ENCODE results near the gene LACC1.

LACC1 gene

GRCh38 chr13:43880926-43881325, 1.2 kb downstream of the LACC1 start:
- Histone ChIP-seq H3K27ac (no peak overlapping the region), H3K4me1 (peaks cover 22% of the 10 kb centered on the region), H3K36me3 (peaks cover 5% of the 10 kb centered on the region; the same call in 1 of the 2 replicates), H3K27me3 (no peaks in the 10 kb centered on the region), H3K4me3 (no peak overlapping the region), H3K4me2 (no peak overlapping the region; the same call in 1 of the 2 replicates), H3K9me3 (no peaks in the 10 kb centered on the region), H4K20me1 (no peaks in the 10 kb centered on the region), H3K9ac (no peak overlapping the region)
- no peak for TF ChIP-seq Cebpa-rat (IDR thresholded peaks at IDR 0.05)

GRCh38 chr13:43881580-43881979, 1.9 kb downstream of the LACC1 start:
- Histone ChIP-seq H3K4me1 (peaks cover 22% of the 10 kb centered on the region), H3K9me3 (no peaks in the 10 kb centered on the region), H3K4me2 (no peak overlapping the region), H3K27me3 (no peaks in the 10 kb centered on the region), H3K9ac (no peak overlapping the region), H3K4me3 (no peak overlapping the region), H3K36me3 (peaks cover 5% of the 10 kb centered on the region; the same call in 1 of the 2 replicates), H4K20me1 (no peaks in the 10 kb centered on the region), H3K27ac (no peak overlapping the region)
- no peak for TF ChIP-seq Cebpa-rat (IDR thresholded peaks at IDR 0.05)

- Histone ChIP-seq H3K4me1 (peaks cover 3% of the 10 kb centered on the region), H4K20me1 (no peaks in the 10 kb centered on the region), H3K27ac (no peak overlapping the region), H3K4me2 (no peak overlapping the region), H3K36me3 (peaks cover 5% of the 10 kb centered on the region; the same call in 1 of the 2 replicates), H3K9ac (no peak overlapping the region), H3K9me3 (no peaks in the 10 kb centered on the region), H3K4me3 (no peak overlapping the region), H3K27me3 (no peaks in the 10 kb centered on the region)
- TF ChIP-seq Cebpa-rat (IDR thresholded peaks at IDR 0.05) = no peak
Observed at GRCh38 chr13:43883631-43884030, 3.9 kb downstream of the LACC1 start.

- no peak for TF ChIP-seq Cebpa-rat (IDR thresholded peaks at IDR 0.05)
- Histone ChIP-seq H4K20me1 (no peaks in the 10 kb centered on the region), H3K9ac (no peak overlapping the region), H3K27me3 (no peaks in the 10 kb centered on the region), H3K4me1 (no peaks in the 10 kb centered on the region), H3K27ac (no peak overlapping the region), H3K4me2 (no peak overlapping the region), H3K36me3 (peaks cover 5% of the 10 kb centered on the region; the same call in 1 of the 2 replicates), H3K4me3 (no peak overlapping the region), H3K9me3 (no peaks in the 10 kb centered on the region)
Observed at GRCh38 chr13:43884222-43884621, 4.5 kb downstream of the LACC1 start.

DNA sequence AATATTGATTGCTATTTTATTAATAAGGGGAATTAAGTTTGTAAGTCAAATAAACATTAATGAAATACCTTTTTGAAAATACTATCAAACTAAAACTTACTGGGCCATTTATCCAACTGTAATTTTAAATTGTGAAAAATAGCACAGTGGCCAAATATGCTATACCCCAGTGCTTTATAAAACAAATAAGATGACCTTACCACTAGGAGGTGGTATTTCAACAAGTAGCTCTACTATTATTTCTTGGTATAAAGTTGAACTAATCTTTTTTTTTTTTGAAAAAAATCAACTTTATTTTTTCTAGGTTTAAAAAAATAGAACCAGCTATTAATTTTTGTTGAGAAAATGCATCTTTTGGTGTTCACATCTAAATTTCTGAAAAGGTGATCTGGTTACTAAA, 14.7 kb downstream of the LACC1 start:
- no peaks in the 10 kb centered on the region for H3K27me3 ChIP-seq
- H3K36me3 ChIP-seq = no peaks in the 10 kb centered on the region
- H3K4me2 ChIP-seq = no peak overlapping the region
- no peaks in the 10 kb centered on the region for H3K9me3 ChIP-seq
- no peak overlapping the region for H3K9ac ChIP-seq
- no peak overlapping the region for H3K27ac ChIP-seq
- no peak overlapping the region for H3K4me3 ChIP-seq
- no peak for TF ChIP-seq Cebpa-rat (IDR thresholded peaks at IDR 0.05)
- no peaks in the 10 kb centered on the region for H3K4me1 ChIP-seq
- H4K20me1 ChIP-seq = no peaks in the 10 kb centered on the region

GRCh38 chr13:43895940-43896339, 16.2 kb downstream of the LACC1 start:
- no peaks in the 10 kb centered on the region for H3K36me3 ChIP-seq
- no peak overlapping the region for H3K9ac ChIP-seq
- H4K20me1 ChIP-seq = no peaks in the 10 kb centered on the region
- H3K4me2 ChIP-seq = no peak overlapping the region
- H3K27me3 ChIP-seq = no peaks in the 10 kb centered on the region
- no peak overlapping the region for H3K27ac ChIP-seq
- H3K9me3 ChIP-seq = no peaks in the 10 kb centered on the region
- H3K4me1 ChIP-seq = no peaks in the 10 kb centered on the region
- TF ChIP-seq Cebpa-rat (IDR thresholded peaks at IDR 0.05) = no peak
- no peak overlapping the region for H3K4me3 ChIP-seq

GRCh38 chr13:43905435-43906031, 25.8 kb downstream of the LACC1 start:
- no peak overlapping the region for H3K4me2 ChIP-seq
- no peaks in the 10 kb centered on the region for H3K27me3 ChIP-seq
- H3K9ac ChIP-seq = no peak overlapping the region
- H3K36me3 ChIP-seq = no peaks in the 10 kb centered on the region
- no peaks in the 10 kb centered on the region for H3K4me1 ChIP-seq
- H3K27ac ChIP-seq = no peak overlapping the region
- no peaks in the 10 kb centered on the region for H4K20me1 ChIP-seq
- no peaks in the 10 kb centered on the region for H3K9me3 ChIP-seq
- TF ChIP-seq Cebpa-rat (IDR thresholded peaks at IDR 0.05) = no peak
- H3K4me3 ChIP-seq = no peak overlapping the region

GRCh38 chr13:43908156-43909126, 28.7 kb downstream of the LACC1 start:
- Histone ChIP-seq H4K20me1 (no peaks in the 10 kb centered on the region), H3K4me3 (no peak overlapping the region), H3K27me3 (no peaks in the 10 kb centered on the region), H3K4me2 (no peak overlapping the region), H3K27ac (no peak overlapping the region), H3K9me3 (no peaks in the 10 kb centered on the region), H3K4me1 (peaks cover 17% of the 10 kb centered on the region), H3K36me3 (no peaks in the 10 kb centered on the region), H3K9ac (no peak overlapping the region)
- no peak for TF ChIP-seq Cebpa-rat (IDR thresholded peaks at IDR 0.05)

DNA sequence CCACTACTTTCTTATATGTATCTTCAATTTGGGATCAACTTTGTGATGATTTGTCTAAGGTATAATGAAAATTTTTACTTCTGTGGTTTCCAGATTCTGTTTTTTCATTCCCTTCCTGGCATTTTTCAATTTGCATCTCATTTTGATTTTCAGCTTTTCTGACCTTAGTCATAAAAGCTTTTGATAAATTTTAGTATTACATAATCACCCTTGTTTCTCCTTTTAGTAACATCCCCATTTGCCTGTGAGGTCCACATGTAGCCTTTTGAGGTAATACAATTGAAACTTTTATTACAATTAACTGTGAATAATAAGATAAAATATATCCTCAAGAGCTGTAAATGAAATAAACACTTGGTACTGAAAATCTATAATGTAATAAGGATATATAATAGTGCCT, 31.2 kb downstream of the LACC1 start:
- H3K4me2 ChIP-seq = no peak overlapping the region; the same call in 1 of the 2 replicates
- no peaks in the 10 kb centered on the region for H4K20me1 ChIP-seq
- H3K4me3 ChIP-seq = no peak overlapping the region
- H3K9ac ChIP-seq = no peak overlapping the region
- TF ChIP-seq Cebpa-rat (IDR thresholded peaks at IDR 0.05) = no peak
- H3K4me1 ChIP-seq = peaks cover 17% of the 10 kb centered on the region
- no peak overlapping the region for H3K27ac ChIP-seq
- no peaks in the 10 kb centered on the region for H3K9me3 ChIP-seq
- no peaks in the 10 kb centered on the region for H3K27me3 ChIP-seq
- no peaks in the 10 kb centered on the region for H3K36me3 ChIP-seq

DNA sequence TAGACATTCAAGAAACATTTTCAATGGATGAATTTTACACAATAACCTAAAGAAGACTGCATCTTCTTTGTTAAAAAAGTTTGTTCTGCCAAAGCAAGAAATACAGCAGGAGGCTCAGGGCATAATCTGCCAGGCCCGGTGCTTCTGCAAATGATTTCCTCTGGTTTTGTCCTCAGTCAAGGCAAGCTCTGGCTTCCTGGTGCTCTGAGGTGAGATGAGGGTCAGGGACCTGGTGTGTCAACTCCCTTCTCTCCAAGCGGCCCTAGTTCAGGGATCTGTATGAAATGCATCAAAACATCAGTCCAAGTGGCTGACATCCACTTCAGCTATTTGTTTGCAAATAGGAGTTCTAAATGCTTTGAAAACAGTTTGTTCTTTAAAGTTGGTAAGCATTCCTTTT, 31.6 kb downstream of the LACC1 start:
- no peak for TF ChIP-seq Cebpa-rat (IDR thresholded peaks at IDR 0.05)
- H3K4me2 ChIP-seq = peak overlapping the region; percentile 48
- no peak overlapping the region for H3K27ac ChIP-seq
- H3K36me3 ChIP-seq = no peaks in the 10 kb centered on the region
- no peaks in the 10 kb centered on the region for H4K20me1 ChIP-seq
- no peak overlapping the region for H3K9ac ChIP-seq
- no peak overlapping the region for H3K4me3 ChIP-seq
- H3K27me3 ChIP-seq = no peaks in the 10 kb centered on the region
- peaks cover 17% of the 10 kb centered on the region for H3K4me1 ChIP-seq
- H3K9me3 ChIP-seq = no peaks in the 10 kb centered on the region
